Endothelial cell of umbilical vein (primary cell): ENCODE results near the gene NAV2. TPM values are rescaled to one million over a fixed set of nuclear protein-coding genes. Genes with fewer than 3 reads are reported as not detected.

ENCODE experiments used
- BruUV-seq: library from RNA; stranded (reverse); fragments of 400-500 nt; replicated peaks from 2 replicates; lab custom pipeline; 2021; lab: Mats Ljungman, UMichigan
- CTCF ChIA-PET: fragments of 300-600, 350-600 bp; sonication (Branson Sonifier 250); formaldehyde crosslinking; loops from one replicate; lab custom pipeline; 2021; ENCODE audit warnings: antibody characterized with exemption, inconsistent platforms; lab: Charles Lee
- POLR2A ChIA-PET: fragments of 300-600, 350-600 bp; sonication (Branson Sonifier 250); formaldehyde crosslinking; loops from one replicate; lab custom pipeline; 2021; ENCODE audit warnings: antibody characterized with exemption, inconsistent platforms; lab: Charles Lee
- DNase-seq: peaks from one replicate; pipeline ENCODE4 v3.0.0-alpha.2; 2011; ENCODE audit warnings: low read depth, low spot score
- FAIRE-seq: peaks from 2 replicates; lab custom pipeline; 2011; peaks lifted over from hg19 to GRCh38; lab: Jason Lieb, UNC
- H2AFZ ChIP-seq: 2 replicates; pipeline ENCODE4 v1.6.0; 2012; ENCODE audit warnings: low read depth, low read length, control low read depth, inconsistent platforms
- H3K27ac ChIP-seq: 2 replicates; pipeline ENCODE4 v1.5.1; 2011; ENCODE audit warnings: low read depth, mild to moderate bottlenecking, control low read depth, low read length, moderate library complexity; ENCODE audit not compliant: insufficient read depth
- H3K27me3 ChIP-seq, 2 experiments: 2 replicates each; pipeline versions ENCODE4 v1.6.0 to v1.6.1; 2011; ENCODE audit warnings: low read length in 2 of 2, mixed read lengths in 1 of 2; ENCODE audit not compliant: control insufficient read depth in 2 of 2, insufficient read depth in 2 of 2
- H3K36me3 ChIP-seq, 2 experiments: 2 replicates in 1 of 2; 3 replicates in 1 of 2; pipeline ENCODE4 v1.5.1; 2011; ENCODE audit warnings: low read length in 2 of 2, mild to moderate bottlenecking in 1 of 2, moderate library complexity in 1 of 2; ENCODE audit not compliant: control insufficient read depth in 2 of 2, insufficient read depth in 2 of 2; ENCODE audit errors: extremely low read depth in 1 of 2
- H3K4me1 ChIP-seq: 3 replicates; pipeline ENCODE4 v1.5.1; 2011; ENCODE audit warnings: mild to moderate bottlenecking, low read length; ENCODE audit not compliant: control insufficient read depth, insufficient read depth; ENCODE audit errors: extremely low read depth
- H3K4me2 ChIP-seq: 2 replicates; pipeline ENCODE4 v1.6.1; 2011; ENCODE audit warnings: low read length, control low read depth, mixed read lengths; ENCODE audit not compliant: insufficient read depth
- H3K4me3 ChIP-seq, 3 experiments: fragments of 200-600 bp in 1 of 3; sonication (generic), shearing (Covaris generic) in 1 of 3; replicated peaks in 1 of 3; 2 replicates each; pipeline ENCODE4 v1.5.1; 2011 to 2016; ENCODE audit warnings: control low read depth in 3 of 3, low read length in 3 of 3, mild to moderate bottlenecking in 2 of 3, inconsistent platforms in 1 of 3, low read depth in 1 of 3, moderate library complexity in 1 of 3; ENCODE audit not compliant: insufficient read depth in 1 of 3
- H3K79me2 ChIP-seq: 2 replicates; pipeline ENCODE4 v1.6.0; 2012; ENCODE audit warnings: low read length, inconsistent platforms; ENCODE audit not compliant: control insufficient read depth, insufficient read depth
- H3K9ac ChIP-seq: replicated peaks from 2 replicates; pipeline ENCODE3; 2011; ENCODE audit warnings: low read length, control low read depth; ENCODE audit not compliant: insufficient read depth; ENCODE audit errors: extremely low read depth
- H3K9me1 ChIP-seq: replicated peaks from 3 replicates; pipeline ENCODE4 v1.6.0; 2011; ENCODE audit warnings: mild to moderate bottlenecking, low read length; ENCODE audit not compliant: control insufficient read depth, insufficient read depth; ENCODE audit errors: extremely low read depth
- H3K9me3 ChIP-seq: replicated peaks from 2 replicates; pipeline ENCODE4 v1.5.1; 2012; ENCODE audit warnings: low read length, inconsistent platforms; ENCODE audit not compliant: control insufficient read depth, insufficient read depth
- H4K20me1 ChIP-seq: replicated peaks from 2 replicates; pipeline ENCODE3; 2011; ENCODE audit warnings: mild to moderate bottlenecking, low read length; ENCODE audit not compliant: control insufficient read depth, insufficient read depth; ENCODE audit errors: extremely low read depth
- CTCF ChIP-seq, 2 donors: IDR thresholded peaks; 1 replicate in 1 of 2; 2 replicates in 1 of 2; pipeline ENCODE4 v1.5.1; 2011; ENCODE audit warnings: low read length in 2 of 2, mild to moderate bottlenecking in 2 of 2, moderate library complexity in 2 of 2, control low read depth in 1 of 2, inconsistent platforms in 1 of 2, low read depth in 1 of 2; ENCODE audit not compliant: insufficient read depth in 1 of 2; ENCODE audit errors: extremely low read depth in 1 of 2
- EZH2 ChIP-seq: IDR thresholded peaks from 2 replicates; pipeline ENCODE4 v1.6.1; 2012; ENCODE audit warnings: borderline replicate concordance, low read depth, mild to moderate bottlenecking, moderate library complexity, low read length, inconsistent platforms; ENCODE audit not compliant: severe bottlenecking
- FOS ChIP-seq: IDR thresholded peaks from 2 replicates; pipeline ENCODE4 v1.6.1; 2011; ENCODE audit warnings: mild to moderate bottlenecking, low read length, moderate library complexity, borderline replicate concordance; ENCODE audit not compliant: insufficient read depth
- GATA2 ChIP-seq: IDR thresholded peaks from 2 replicates; pipeline ENCODE4 v1.7.0; 2011; ENCODE audit warnings: low read depth, mild to moderate bottlenecking, moderate library complexity, mixed read lengths, low read length; ENCODE audit not compliant: insufficient read length, insufficient read depth
- MAX ChIP-seq: IDR thresholded peaks from 2 replicates; pipeline ENCODE4 v1.6.1; 2011; ENCODE audit not compliant: insufficient read depth, insufficient read length
- MYC ChIP-seq: IDR thresholded peaks from one replicate; pipeline ENCODE4 v1.6.1; 2011; ENCODE audit warnings: mild to moderate bottlenecking, low read depth, low read length
- POLR2A ChIP-seq: IDR thresholded peaks from 2 replicates; pipeline ENCODE4 v1.6.1; 2012; ENCODE audit warnings: low read depth, mild to moderate bottlenecking, control low read depth, low read length
- POLR2AphosphoS5 ChIP-seq: IDR thresholded peaks from 2 replicates; pipeline ENCODE4 v1.6.1; 2012; ENCODE audit warnings: low read depth, mild to moderate bottlenecking, control low read depth, low read length, moderate library complexity; ENCODE audit not compliant: insufficient read depth
- dilution Hi-C: fragments of 300-500 bp; cut with MboI; formaldehyde crosslinking; loops from one replicate; pipeline ENCODE4 v1.15.0; 2019; ENCODE audit warnings: low sequenced_read_pairs; ENCODE audit not compliant: extremely low pct_ligation_motif_present
- intact Hi-C: fragments of 100-400 bp; cut with micrococcal nuclease; formaldehyde crosslinking; loops from one replicate; pipeline ENCODE4 v1.10.0; 2022
- polyA plus RNA-seq, 4 experiments: library from polyadenylated mRNA; depleted of rRNA in 3 of 4; stranded (reverse) in 3 of 4; unstranded in 1 of 4; fragments of >200 nt; gene quantifications; 2 replicates each; pipeline versions ENCODE4 v1.2.1 to v1.2.3, GENCODE V29; 2011 to 2012; ENCODE audit warnings: missing spikeins in 1 of 4
- total RNA-seq: library from RNA; stranded (reverse); gene quantifications from 2 replicates; pipeline ENCODE4 v1.2.3, GENCODE V29; 2021

The NAV2 gene
- total and polyA plus RNA-seq, 2 donors (not counting 3 experiments of a cell fraction or from before 2014, with no cell fraction given) = 10.9 to 68.0 TPM

GRCh38 chr11:19736831-19737230, 24.2 kb downstream of the NAV2 start:
- CTCF ChIA-PET = interaction anchor here (1.2 to 4.2 kb wide), 8 partner anchors 9 to 660 kb away, joined by 3 to 79 read pairs (median 14); no protein-coding TSS in a partner anchor
- no peak for DNase-seq
- no peaks in the 10 kb centered on the region for H3K9me3 ChIP-seq
- H3K4me1 ChIP-seq = peaks cover 8% of the 10 kb centered on the region
- H4K20me1 ChIP-seq = no peaks in the 10 kb centered on the region
- H3K27ac ChIP-seq = no peak overlapping the region
- POLR2A ChIA-PET = no interaction called here
- no peak overlapping the region for H3K4me2 ChIP-seq
- BruUV-seq = no TSS peak
- TF ChIP-seq POLR2A = no peak
- TF ChIP-seq EZH2 = no peak
- TF ChIP-seq GATA2 = no peak
- no peak for TF ChIP-seq MYC
- no peak for TF ChIP-seq FOS
- no peak for TF ChIP-seq POLR2AphosphoS5
- no peak for TF ChIP-seq CTCF (IDR thresholded peaks at IDR 0.05; ENCODE audit: extremely low read depth in 1 of 2, insufficient read depth in 1 of 2, low read depth in 1 of 2, low read length in 2 of 2)
- TF ChIP-seq MAX = no peak
- H3K27me3 ChIP-seq = no peaks in the 10 kb centered on the region
- no peak overlapping the region for H3K9ac ChIP-seq
- H3K79me2 ChIP-seq = peaks cover 88% of the 10 kb centered on the region
- no peak overlapping the region for H2AFZ ChIP-seq
- H3K4me3 ChIP-seq = no peak overlapping the region
- H3K36me3 ChIP-seq = no peaks in the 10 kb centered on the region
- no peaks in the 10 kb centered on the region for H3K9me1 ChIP-seq
- FAIRE-seq = no peak
- intact Hi-C loops = no loop called here
- dilution Hi-C loops = no loop called here
